Adrenal gland (tissue), 12 donors: ENCODE measurements around the gene TEX50. TPM values are rescaled to one million over a fixed set of nuclear protein-coding genes. Genes with fewer than 3 reads are reported as not detected.
A peak's percentile ranks its signal among the peaks of the same experiment; 100 is the strongest.
"Not testable (repeated sequence)": the region's sequence is repeated elsewhere in the genome, so short reads cannot be mapped to it uniquely, and the experiment has no call there.

Experiments used
- DNase-seq, 7 donors: peaks; one replicate each; pipeline ENCODE4 v3.0.0-alpha.2; 2019 to 2020
- H3K27ac ChIP-seq, 5 donors: fragments of 200-600 bp; sonication (generic) in 4 of 5; 1 replicate in 3 of 5; 2 replicates in 2 of 5; pipeline versions ENCODE4 v1.5.1 to v1.8.0; 2016 to 2020; ENCODE audit warnings: mild to moderate bottlenecking in 1 of 5
- H3K27me3 ChIP-seq: fragments of 200-600 bp; 2 replicates; pipeline ENCODE4 v1.8.0; 2021
- H3K36me3 ChIP-seq, 2 donors: fragments of 200-600 bp; replicated peaks in 1 of 2; 1 replicate in 1 of 2; 2 replicates in 1 of 2; pipeline versions ENCODE4 v1.5.1 to v1.8.0; 2018 to 2022
- H3K4me1 ChIP-seq, 2 donors: fragments of 200-600 bp; replicated peaks in 1 of 2; 1 replicate in 1 of 2; 2 replicates in 1 of 2; pipeline versions ENCODE4 v1.5.1 to v1.8.0; 2018 to 2021
- H3K4me3 ChIP-seq, 4 donors: fragments of 200-600 bp; sonication (generic) in 3 of 4; one replicate each; pipeline ENCODE4 v1.5.1; 2016 to 2018
- H3K9me3 ChIP-seq, 3 donors: fragments of 200-600 bp; sonication (generic) in 1 of 3; replicated peaks in 1 of 3; 1 replicate in 2 of 3; 2 replicates in 1 of 3; pipeline versions ENCODE4 v1.5.1 to v1.8.0; 2016 to 2021
- CTCF ChIP-seq, 6 experiments: fragments of 450-650 bp in 4 of 6; fragments of 200-600 bp in 2 of 6; sonication (generic) in 1 of 6; IDR thresholded peaks; 1 replicate in 5 of 6; 2 replicates in 1 of 6; pipeline versions ENCODE4 v1.5.1 to v1.8.0; 2016 to 2021; ENCODE audit warnings: antibody characterized with exemption in 6 of 6, mild to moderate bottlenecking in 2 of 6, moderate library complexity in 1 of 6
- POLR2A ChIP-seq, 2 donors: fragments of 450-650 bp; IDR thresholded peaks; one replicate each; pipeline ENCODE4 v1.6.1; 2017; ENCODE audit warnings: antibody characterized with exemption in 2 of 2, mild to moderate bottlenecking in 2 of 2, moderate library complexity in 1 of 2
- WGBS, 4 donors: extraction: QIAGEN DNeasy Blood & Tissue Kit in 2 of 4; methylation state at CpG; one replicate each; pipeline versions ENCODE4 v1.1.5 to v1.1.7; 2013 to 2017; 5-methylcytosine and 5-hydroxymethylcytosine counted together
- intact Hi-C, 2 donors: fragments of 100-400 bp; cut with DNase I; formaldehyde crosslinking; loops; one replicate each; pipeline versions ENCODE4 v1.14.1 to v1.15.0; 2022 to 2023
- polyA plus RNA-seq, 3 donors: library from polyadenylated mRNA; stranded (reverse); fragments of 200-250 nt in 2 of 3; fragments of 350-450 nt in 1 of 3; fragmentation: Illumina TruSeq in 1 of 3; extraction: RNeasy Lipid Tissue Mini Kit (QIAGEN cat#74804) in 1 of 3; gene quantifications; one replicate each; pipeline ENCODE4 v1.2.3, GENCODE V29; 2013 to 2014
- total RNA-seq, 9 donors: library from RNA; depleted of rRNA in 4 of 9; stranded (reverse); fragments of >200 nt in 4 of 9; fragments of 120-200 nt in 1 of 9; fragmentation: NEBNext Ultra II Directional in 1 of 9; extraction: Animal tissue kit (Norgen Biotek cat#: 25700) in 1 of 9; gene quantifications; one replicate each; pipeline versions ENCODE4 v1.1.0 to v1.2.4, GENCODE V29; 2013 to 2023
- donor health status: healthy with polysubstance abuse.
- donor health status: Bipolar disorder and iron deficiency.
- donor health status: DM: yes; HTN: yes; CAD: no.
- donor health status: DM: no; HTN: no; CAD: no.
- donor health status: DM: no; HTN: no; CAD: no.
- donor health status: DM: yes; HTN: yes; CAD: no.

The TEX50 gene
- total and polyA plus RNA-seq, 12 donors: not detected

- no peaks in the 10 kb centered on the region for H3K9me3 ChIP-seq
Observed at GRCh38 chr1:173669491-173669941, 34.4 kb downstream of the TEX50 start, which contains the start of gene ANKRD45. TSS of gene ANKRD45 (minus strand) at chr1:173669851. CDS start at chr1:173659418, 10,433 bp downstream.

GRCh38 chr1:173674496-173674895 is 39.4 kb downstream of the TEX50 start:
- intact Hi-C loops: not testable (repeated sequence)

More at GRCh38 chr1:173669491-173669941, 34.4 kb downstream of the TEX50 start, which contains the start of gene ANKRD45:
- WGBS, 4 donors: 2 to 3% (median 3%) methylated on average over 15 to 33 of the region's 33 CpGs
- intact Hi-C loops: no loop called here
- TF ChIP-seq POLR2A (IDR thresholded peaks at IDR 0.05): no peak
- TF ChIP-seq CTCF (IDR thresholded peaks at IDR 0.05): no peak
- Histone ChIP-seq H3K36me3 (no peaks in the 10 kb centered on the region), H3K4me1 (peaks cover 0 to 7% of the 10 kb centered on the region in 2 donors), H3K27me3 (peaks cover 4% of the 10 kb centered on the region), H3K27ac (no peak within 1 kb of the TSS), H3K4me3 (peak within 1 kb of the TSS in 2 of 4 donors; percentile 46 to 65)
- DNase-seq: peak; percentile 47 to 73 (median 62)

GRCh38 chr1:173680152-173680551 is 45.0 kb downstream of the TEX50 start:
- H3K27ac ChIP-seq, H3K36me3 ChIP-seq, DNase-seq, H3K27me3 ChIP-seq, H3K9me3 ChIP-seq, H3K4me3 ChIP-seq, intact Hi-C loops, H3K4me1 ChIP-seq: not testable (repeated sequence)
- 69 to 83% (median 74%) methylated on average over 5 of the region's 5 CpGs for WGBS, 4 donors

More at GRCh38 chr1:173674496-173674895, 39.4 kb downstream of the TEX50 start:
- not testable (repeated sequence) for H3K4me1 ChIP-seq, H3K27ac ChIP-seq, DNase-seq, H3K9me3 ChIP-seq, H3K36me3 ChIP-seq, H3K4me3 ChIP-seq, H3K27me3 ChIP-seq
- WGBS, 4 donors: 56 to 75% (median 69%) methylated on average over 2 of the region's 2 CpGs

- H3K27me3 ChIP-seq: no peaks in the 10 kb centered on the region
- no peak for DNase-seq
- H3K36me3 ChIP-seq: no peaks in the 10 kb centered on the region
- H3K9me3 ChIP-seq: no peaks in the 10 kb centered on the region
- no peaks in the 10 kb centered on the region for H3K4me1 ChIP-seq
- TF ChIP-seq CTCF (IDR thresholded peaks at IDR 0.05): no peak
- TF ChIP-seq POLR2A (IDR thresholded peaks at IDR 0.05): no peak
- intact Hi-C loops: no loop called here
- no peak overlapping the region for H3K27ac ChIP-seq
- no peak overlapping the region for H3K4me3 ChIP-seq
Observed at GRCh38 chr1:173682184-173682583, 47.0 kb downstream of the TEX50 start.

- DNase-seq, H3K36me3 ChIP-seq, H3K27ac ChIP-seq, H3K9me3 ChIP-seq, intact Hi-C loops, H3K4me3 ChIP-seq, H3K4me1 ChIP-seq, H3K27me3 ChIP-seq: not testable (repeated sequence)
- 87 to 95% (median 92%) methylated on average over 4 of the region's 4 CpGs for WGBS, 4 donors
Observed at GRCh38 chr1:173683838-173684237, 48.7 kb downstream of the TEX50 start.

GRCh38 chr1:173685121-173685520 is 50.0 kb downstream of the TEX50 start:
- H3K27ac ChIP-seq, intact Hi-C loops, H3K4me1 ChIP-seq, H3K27me3 ChIP-seq, DNase-seq, H3K4me3 ChIP-seq, H3K9me3 ChIP-seq, H3K36me3 ChIP-seq: not testable (repeated sequence)
- 48 to 69% (median 64%) methylated on average over 2 to 3 of the region's 3 CpGs for WGBS, 4 donors

Other genes with a start within 250 kb of the TEX50 start
- 100 to 1,000 TPM; 241 to 461 (median 308) TPM for gene PRDX6, start 158.0 kb upstream of the TEX50 start, total RNA-seq
- gene PRDX6, start 158.0 kb upstream of the TEX50 start, polyA plus RNA-seq: 100 to 1,000 TPM; 171 to 444 (median 434) TPM
- gene SLC9C2, start 32.3 kb upstream of the TEX50 start, total RNA-seq: 1 to 10 TPM in 1 of 9 donors, under 1 TPM in 4, not detected in 4; 0.11 to 1.2 (median 0.13) TPM
- gene SLC9C2, start 32.3 kb upstream of the TEX50 start, polyA plus RNA-seq: under 1 TPM; 0.32 to 0.38 (median 0.34) TPM
- 1 to 10 TPM in 2 of 9 donors, under 1 TPM in 5, not detected in 2; 0.41 to 2.3 (median 0.78) TPM for gene ANKRD45, start 34.5 kb downstream of the TEX50 start, total RNA-seq
- 1 to 10 TPM in 1 of 3 donors, under 1 TPM in 2; 0.56 to 1.3 (median 0.74) TPM for gene ANKRD45, start 34.5 kb downstream of the TEX50 start, polyA plus RNA-seq
- gene KLHL20, start 79.6 kb downstream of the TEX50 start, total RNA-seq: 10 to 100 TPM; 19.7 to 42.5 (median 25.6) TPM
- 10 to 100 TPM in 1 of 3 donors, 1 to 10 TPM in 2; 4.6 to 22.4 (median 7.7) TPM for gene KLHL20, start 79.6 kb downstream of the TEX50 start, polyA plus RNA-seq
- gene DARS2, start 189.3 kb downstream of the TEX50 start, total RNA-seq: 10 to 100 TPM; 20.4 to 33.5 (median 25.4) TPM
- 10 to 100 TPM in 1 of 3 donors, 1 to 10 TPM in 2; 6.2 to 35.1 (median 8.7) TPM for gene DARS2, start 189.3 kb downstream of the TEX50 start, polyA plus RNA-seq
- 10 to 100 TPM in 2 of 9 donors, 1 to 10 TPM in 7; 1.3 to 63.3 (median 5.5) TPM for gene CENPL, start 189.5 kb downstream of the TEX50 start, total RNA-seq
- 1 to 10 TPM in 2 of 3 donors, under 1 TPM in 1; 0.94 to 6.2 (median 2.3) TPM for gene CENPL, start 189.5 kb downstream of the TEX50 start, polyA plus RNA-seq
- 100 to 1,000 TPM; 112 to 486 (median 253) TPM for gene GAS5, start 232.7 kb downstream of the TEX50 start, total RNA-seq
- 100 to 1,000 TPM; 116 to 720 (median 678) TPM for gene GAS5, start 232.7 kb downstream of the TEX50 start, polyA plus RNA-seq
- 10 to 100 TPM in 5 of 9 donors, 1 to 10 TPM in 4; 5.1 to 20.4 (median 11.2) TPM for gene ZBTB37, start 233.0 kb downstream of the TEX50 start, total RNA-seq
- gene ZBTB37, start 233.0 kb downstream of the TEX50 start, polyA plus RNA-seq: 1 to 10 TPM in 2 of 3 donors, under 1 TPM in 1; 0.91 to 4.2 (median 3.6) TPM